Upper lobe of right lung (tissue), 1 donor: ENCODE data around the gene EPN3. TPM values are rescaled to one million over a fixed set of nuclear protein-coding genes. Genes with fewer than 3 reads are reported as not detected.

ENCODE experiments used
- ATAC-seq: fragments of 200-7000 bp; cut with Tn5 transposase; one replicate; pipeline ENCODE4 v1.9.1; 2020; ENCODE audit warnings: mild to moderate bottlenecking, moderate library complexity
- DNase-seq: peaks from one replicate; pipeline ENCODE4 v3.0.0-alpha.2; 2020
- H3K27ac ChIP-seq: fragments of 200-600 bp; one replicate; pipeline ENCODE4 v1.8.0; 2022
- H3K27me3 ChIP-seq: fragments of 200-600 bp; one replicate; pipeline ENCODE4 v1.8.0; 2022; ENCODE audit warnings: mild to moderate bottlenecking
- H3K36me3 ChIP-seq: fragments of 200-600 bp; one replicate; pipeline ENCODE4 v1.8.0; 2022
- H3K4me1 ChIP-seq: fragments of 200-600 bp; one replicate; pipeline ENCODE4 v1.8.0; 2022
- H3K4me3 ChIP-seq: fragments of 200-600 bp; one replicate; pipeline ENCODE4 v1.8.0; 2022; ENCODE audit warnings: mild to moderate bottlenecking
- H3K9me3 ChIP-seq: fragments of 200-600 bp; one replicate; pipeline ENCODE4 v1.8.0; 2022
- intact Hi-C: fragments of 100-400 bp; cut with DNase I; formaldehyde crosslinking; loops from one replicate; pipeline ENCODE4 v1.11.0; 2022
- total RNA-seq: library from RNA; stranded (reverse); fragmentation: NEBNext Ultra II Directional; extraction: Animal tissue kit (Norgen Biotek cat#: 25700); gene quantifications from one replicate; pipeline ENCODE4 v1.2.1, GENCODE V29; 2021
- TF ChIP-seq, protein P1 (sequence below): fragments of 200-600 bp; IDR thresholded peaks from one replicate; pipeline ENCODE4 v1.8.0; 2022; ENCODE audit warnings: antibody characterized with exemption
- donor health status: DM: no; HTN: yes; CAD: no; lungs with severe emphysema.

The EPN3 gene
- total RNA-seq, 1 donor from 2014 or later = 0.09 TPM

DNA sequence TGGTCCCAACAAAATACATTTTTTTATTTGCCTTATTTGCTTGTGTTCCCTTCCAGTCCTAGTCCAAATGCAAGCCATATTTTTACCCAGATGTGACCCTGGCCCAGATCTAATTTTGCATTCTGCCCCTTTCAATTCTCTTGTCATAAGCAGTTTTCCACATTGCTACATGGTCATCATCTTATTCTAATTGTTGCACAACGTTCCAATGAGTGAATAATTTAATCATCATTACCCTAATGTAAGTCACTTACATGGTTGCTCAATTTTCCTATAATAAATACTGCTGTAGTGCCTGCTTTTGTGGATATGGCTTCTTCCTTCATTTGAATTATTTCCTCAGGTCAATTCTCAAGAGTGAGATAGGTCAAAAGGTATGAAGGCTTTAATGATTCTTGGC is 41.0 kb upstream of the EPN3 start:
- intact Hi-C loops = no loop called here

DNA sequence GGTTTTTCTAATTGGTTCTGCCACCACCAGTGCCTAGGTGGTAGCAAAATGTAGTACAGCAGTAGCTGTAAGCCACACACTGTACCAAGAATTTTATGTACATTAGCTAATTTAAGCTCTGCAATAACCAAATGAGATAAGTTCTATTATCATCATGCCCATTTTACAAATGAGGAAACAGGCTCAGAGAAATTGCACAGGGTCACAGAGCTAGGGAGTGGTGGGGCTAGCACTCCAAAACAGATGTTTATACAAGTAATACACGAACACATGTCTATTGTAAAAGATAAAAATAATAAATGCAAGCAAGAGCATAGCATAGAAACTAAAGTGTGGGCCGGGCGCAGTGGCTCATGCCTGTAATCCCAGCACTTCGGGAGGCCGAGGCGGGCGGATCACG is 40.3 kb upstream of the EPN3 start:
- Histone ChIP-seq H3K27me3 (no peaks in the 10 kb centered on the region), H3K36me3 (no peaks in the 10 kb centered on the region), H3K4me1 (no peaks in the 10 kb centered on the region), H3K9me3 (no peaks in the 10 kb centered on the region), H3K4me3 (no peak overlapping the region), H3K27ac (no peak overlapping the region)
- intact Hi-C loops = no loop called here
- DNase-seq = no peak
- TF ChIP-seq, protein P1, sequence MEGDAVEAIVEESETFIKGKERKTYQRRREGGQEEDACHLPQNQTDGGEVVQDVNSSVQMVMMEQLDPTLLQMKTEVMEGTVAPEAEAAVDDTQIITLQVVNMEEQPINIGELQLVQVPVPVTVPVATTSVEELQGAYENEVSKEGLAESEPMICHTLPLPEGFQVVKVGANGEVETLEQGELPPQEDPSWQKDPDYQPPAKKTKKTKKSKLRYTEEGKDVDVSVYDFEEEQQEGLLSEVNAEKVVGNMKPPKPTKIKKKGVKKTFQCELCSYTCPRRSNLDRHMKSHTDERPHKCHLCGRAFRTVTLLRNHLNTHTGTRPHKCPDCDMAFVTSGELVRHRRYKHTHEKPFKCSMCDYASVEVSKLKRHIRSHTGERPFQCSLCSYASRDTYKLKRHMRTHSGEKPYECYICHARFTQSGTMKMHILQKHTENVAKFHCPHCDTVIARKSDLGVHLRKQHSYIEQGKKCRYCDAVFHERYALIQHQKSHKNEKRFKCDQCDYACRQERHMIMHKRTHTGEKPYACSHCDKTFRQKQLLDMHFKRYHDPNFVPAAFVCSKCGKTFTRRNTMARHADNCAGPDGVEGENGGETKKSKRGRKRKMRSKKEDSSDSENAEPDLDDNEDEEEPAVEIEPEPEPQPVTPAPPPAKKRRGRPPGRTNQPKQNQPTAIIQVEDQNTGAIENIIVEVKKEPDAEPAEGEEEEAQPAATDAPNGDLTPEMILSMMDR = no peak
- no peak for ATAC-seq

More for the DNA sequence above, 41.0 kb upstream of the EPN3 start:
- Histone ChIP-seq H3K36me3 (no peaks in the 10 kb centered on the region), H3K9me3 (no peaks in the 10 kb centered on the region), H3K4me1 (no peaks in the 10 kb centered on the region), H3K27ac (no peak overlapping the region), H3K4me3 (no peak overlapping the region), H3K27me3 (no peaks in the 10 kb centered on the region)
- TF ChIP-seq, protein P1 = no peak
- DNase-seq = no peak
- ATAC-seq = no peak

DNA sequence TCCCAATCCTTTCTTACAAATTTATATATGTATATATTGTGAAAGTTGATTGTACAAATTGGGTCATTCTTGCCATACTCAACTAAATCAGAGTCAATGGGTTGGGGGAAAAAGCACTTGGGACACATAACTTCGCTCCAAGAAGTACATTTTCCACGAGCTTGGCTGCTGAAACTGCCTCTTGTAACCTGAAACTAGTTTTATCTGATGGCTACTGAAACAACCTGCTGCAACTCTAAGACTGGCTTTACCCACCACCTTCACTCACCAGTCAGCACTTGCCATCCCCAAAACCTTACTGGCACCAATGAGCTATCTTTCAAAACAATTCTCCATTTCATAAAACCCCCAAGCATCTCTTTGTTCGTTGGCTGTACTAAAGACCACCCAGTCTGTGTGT is 38.8 kb upstream of the EPN3 start:
- ATAC-seq = no peak
- H3K4me1 ChIP-seq = no peaks in the 10 kb centered on the region

DNA sequence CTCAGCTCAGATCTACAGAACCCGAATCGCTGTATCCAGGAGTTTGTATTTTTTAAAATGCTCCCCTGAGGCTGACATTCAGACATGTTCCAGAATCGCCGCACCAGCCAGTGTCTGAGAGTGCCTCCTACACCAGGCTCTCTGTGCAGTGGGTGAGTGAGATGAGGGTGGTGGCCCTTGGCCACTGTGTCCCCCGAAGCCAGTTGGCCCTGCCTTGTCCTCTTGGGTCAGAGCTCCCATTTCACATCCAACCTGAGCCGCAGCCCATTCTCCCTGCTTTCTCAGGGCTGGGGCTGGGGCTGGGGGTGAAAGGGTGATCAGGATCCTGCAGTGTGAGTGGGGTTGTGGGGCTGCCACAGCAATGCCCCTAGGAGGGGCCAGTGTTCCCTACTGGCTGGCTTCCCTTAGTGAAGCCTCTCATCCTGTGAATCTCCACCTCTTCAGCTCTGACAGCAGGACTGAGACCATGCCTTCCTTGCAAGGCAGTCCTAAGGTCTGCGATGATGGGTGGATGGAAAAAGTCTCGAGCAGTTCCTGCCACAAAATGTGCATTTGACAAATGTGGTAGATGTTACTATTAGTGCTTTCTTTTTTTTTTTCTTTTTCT is 37.2 kb upstream of the EPN3 start:
- DNase-seq = no peak
- H3K9me3 ChIP-seq = no peaks in the 10 kb centered on the region
- intact Hi-C loops = no loop called here
- no peak for ATAC-seq
- H3K4me3 ChIP-seq = no peak overlapping the region
- no peak overlapping the region for H3K27ac ChIP-seq
- H3K36me3 ChIP-seq = no peaks in the 10 kb centered on the region
- H3K27me3 ChIP-seq = no peaks in the 10 kb centered on the region
- H3K4me1 ChIP-seq = no peaks in the 10 kb centered on the region
- TF ChIP-seq, protein P1 = no peak

More for the DNA sequence above, 38.8 kb upstream of the EPN3 start:
- intact Hi-C loops = no loop called here
- no peak for DNase-seq
- Histone ChIP-seq H3K9me3 (no peaks in the 10 kb centered on the region), H3K36me3 (no peaks in the 10 kb centered on the region), H3K27ac (no peak overlapping the region), H3K4me3 (no peak overlapping the region), H3K27me3 (no peaks in the 10 kb centered on the region)
- TF ChIP-seq, protein P1 = no peak

DNA sequence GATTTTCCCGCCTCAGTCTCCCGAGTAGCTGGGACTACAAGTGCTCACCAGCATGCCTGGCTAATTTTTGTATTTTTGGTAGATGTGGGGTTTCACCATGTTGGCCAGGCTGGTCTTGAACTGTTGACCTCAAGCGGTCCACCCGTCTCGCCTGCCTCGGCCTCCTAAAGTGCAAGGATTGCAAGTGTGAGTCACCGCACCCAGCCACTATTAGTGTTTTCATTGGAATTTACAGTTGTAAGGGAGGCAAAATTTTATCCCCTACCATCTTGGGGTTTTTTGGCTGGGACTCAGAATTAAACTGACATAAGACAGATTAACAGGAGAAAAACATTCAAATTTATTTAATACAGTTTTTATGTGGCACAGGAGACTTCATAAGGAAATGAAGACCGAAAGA is 36.6 kb upstream of the EPN3 start:
- no peak for DNase-seq
- intact Hi-C loops = no loop called here
- no peaks in the 10 kb centered on the region for H3K4me1 ChIP-seq
- H3K36me3 ChIP-seq = no peaks in the 10 kb centered on the region
- no peak overlapping the region for H3K27ac ChIP-seq
- no peak overlapping the region for H3K4me3 ChIP-seq
- ATAC-seq = no peak
- no peaks in the 10 kb centered on the region for H3K27me3 ChIP-seq
- TF ChIP-seq, protein P1 = no peak
- H3K9me3 ChIP-seq = no peaks in the 10 kb centered on the region
